Smooth muscle cell (in vitro differentiated cells): ENCODE measurements around the gene MRPS11. TPM values are rescaled to one million over a fixed set of nuclear protein-coding genes. Genes with fewer than 3 reads are reported as not detected.

Experiments used
- DNase-seq: peaks from one replicate; lab custom pipeline; 2025; ENCODE audit not compliant: unreplicated experiment; lab: John Stamatoyannopoulos, UW
- H2AFZ ChIP-seq: fragments of 200-600 bp; sonication (generic); 2 replicates; pipeline ENCODE4 v1.6.0; 2016; ENCODE audit warnings: antibody characterized with exemption, low read depth, mild to moderate bottlenecking
- H3F3A ChIP-seq: fragments of 200-600 bp; sonication (generic); 2 replicates; pipeline ENCODE4 v1.6.0; 2017; ENCODE audit warnings: antibody characterized with exemption, low read depth
- H3K27ac ChIP-seq: fragments of 200-600 bp; sonication (generic); 2 replicates; pipeline ENCODE4 v1.5.1; 2016; ENCODE audit warnings: low read depth, mild to moderate bottlenecking
- H3K27me3 ChIP-seq: fragments of 200-600 bp; sonication (generic); 2 replicates; pipeline ENCODE4 v1.6.1; 2016; ENCODE audit warnings: low read depth, mild to moderate bottlenecking
- H3K36me3 ChIP-seq: fragments of 200-600 bp; sonication (generic); 2 replicates; pipeline ENCODE4 v1.5.1; 2016; ENCODE audit warnings: low read depth
- H3K4me1 ChIP-seq: fragments of 200-600 bp; sonication (generic); 2 replicates; pipeline ENCODE4 v1.5.1; 2016; ENCODE audit warnings: low read depth
- H3K4me2 ChIP-seq: fragments of 200-600 bp; sonication (generic); 2 replicates; pipeline ENCODE4 v1.6.0; 2016; ENCODE audit warnings: mild to moderate bottlenecking
- H3K4me3 ChIP-seq: fragments of 200-600 bp; sonication (generic); 2 replicates; pipeline ENCODE4 v1.5.1; 2016; ENCODE audit warnings: mild to moderate bottlenecking
- H3K79me2 ChIP-seq: fragments of 200-600 bp; sonication (generic); 2 replicates; pipeline ENCODE4 v1.6.0; 2016; ENCODE audit warnings: low read depth, mild to moderate bottlenecking
- H3K9ac ChIP-seq: fragments of 200-600 bp; sonication (generic); 2 replicates; pipeline ENCODE4 v1.6.0; 2016; ENCODE audit warnings: low read depth
- H3K9me3 ChIP-seq: fragments of 200-600 bp; sonication (generic); replicated peaks from 2 replicates; pipeline ENCODE4 v1.5.1; 2016; ENCODE audit warnings: low read depth
- H4K20me1 ChIP-seq: fragments of 200-600 bp; sonication (generic); 2 replicates; pipeline ENCODE4 v1.6.0; 2016; ENCODE audit warnings: low read depth
- CTCF ChIP-seq: fragments of 200-600 bp; sonication (generic); IDR thresholded peaks from 2 replicates; pipeline ENCODE4 v1.5.1; 2017; ENCODE audit warnings: borderline replicate concordance, mild to moderate bottlenecking, antibody characterized with exemption; ENCODE audit not compliant: insufficient read depth, poor library complexity, severe bottlenecking
- WGBS: methylation state at CpG from one replicate; pipeline ENCODE4 v1.1.7; 2016; ENCODE audit warnings: low lambda C conversion rate; 5-methylcytosine and 5-hydroxymethylcytosine counted together
- polyA plus RNA-seq: library from polyadenylated mRNA; unstranded; fragments of >200 nt; fragmentation: Nextera tagmentation; extraction: Ambion mirVana; gene quantifications from 2 replicates; pipeline ENCODE4 v1.2.1, GENCODE V29; 2016
- total RNA-seq: library from RNA; depleted of rRNA; stranded (reverse); fragments of >200 nt; gene quantifications from 2 replicates; pipeline ENCODE4 v1.2.3, GENCODE V29; 2014

The MRPS11 gene
- total and polyA plus RNA-seq, 2 experiments from 2014 or later = 39.1 to 69.1 TPM

GRCh38 chr15:88454867-88455810, 12.4 kb upstream of the MRPS11 start:
- 38% methylated on average over 9 of the region's 9 CpGs for WGBS
- Histone ChIP-seq H3K79me2 (no peaks in the 10 kb centered on the region), H3F3A (no peaks in the 10 kb centered on the region), H4K20me1 (no peaks in the 10 kb centered on the region), H3K9me3 (no peaks in the 10 kb centered on the region), H3K27ac (no peak overlapping the region), H3K36me3 (no peaks in the 10 kb centered on the region), H3K4me1 (no peaks in the 10 kb centered on the region), H3K4me2 (no peak overlapping the region), H3K27me3 (no peaks in the 10 kb centered on the region), H3K9ac (no peak overlapping the region), H3K4me3 (no peak overlapping the region), H2AFZ (no peak overlapping the region)
- peak; percentile 11 for DNase-seq
- TF ChIP-seq CTCF = peak; percentile 72

- no peak overlapping the region for H3K4me2 ChIP-seq
- H3K36me3 ChIP-seq = no peaks in the 10 kb centered on the region
- WGBS = 91% methylated on average over 3 of the region's 3 CpGs
- DNase-seq = no peak
- H4K20me1 ChIP-seq = no peaks in the 10 kb centered on the region
- H3K27ac ChIP-seq = no peak overlapping the region
- no peaks in the 10 kb centered on the region for H3K27me3 ChIP-seq
- no peak overlapping the region for H2AFZ ChIP-seq
- H3K9me3 ChIP-seq = no peaks in the 10 kb centered on the region
- H3K9ac ChIP-seq = no peak overlapping the region
- H3K79me2 ChIP-seq = no peaks in the 10 kb centered on the region
- no peaks in the 10 kb centered on the region for H3K4me1 ChIP-seq
- TF ChIP-seq CTCF = no peak
- H3K4me3 ChIP-seq = no peak overlapping the region
- H3F3A ChIP-seq = no peaks in the 10 kb centered on the region
Measured at GRCh38 chr15:88456733-88457132, 10.8 kb upstream of the MRPS11 start.

- H3K4me1 ChIP-seq = peaks cover 14% of the 10 kb centered on the region
- no peak overlapping the region for H3K9ac ChIP-seq
- no peaks in the 10 kb centered on the region for H3F3A ChIP-seq
- no peaks in the 10 kb centered on the region for H3K9me3 ChIP-seq
- WGBS = 88% methylated on average over 2 of the region's 2 CpGs
- no peak overlapping the region for H3K27ac ChIP-seq
- no peaks in the 10 kb centered on the region for H3K36me3 ChIP-seq
- H4K20me1 ChIP-seq = no peaks in the 10 kb centered on the region
- no peaks in the 10 kb centered on the region for H3K27me3 ChIP-seq
- peaks cover 26% of the 10 kb centered on the region for H3K79me2 ChIP-seq
- DNase-seq = no peak
- H3K4me2 ChIP-seq = no peak overlapping the region
- H2AFZ ChIP-seq = no peak overlapping the region
- TF ChIP-seq CTCF = no peak
- H3K4me3 ChIP-seq = no peak overlapping the region
Measured at GRCh38 chr15:88463870-88464532, 3.5 kb upstream of the MRPS11 start.
